ENCODE data around the gene PIP4K2C. TPM values are rescaled to one million over a fixed set of nuclear protein-coding genes. Genes with fewer than 3 reads are reported as not detected.
A peak's percentile ranks its signal among the peaks of the same experiment; 100 is the strongest.

PIP4K2C gene
- total RNA-seq, 1 experiment from 2014 or later, result 37.1 TPM

DNA sequence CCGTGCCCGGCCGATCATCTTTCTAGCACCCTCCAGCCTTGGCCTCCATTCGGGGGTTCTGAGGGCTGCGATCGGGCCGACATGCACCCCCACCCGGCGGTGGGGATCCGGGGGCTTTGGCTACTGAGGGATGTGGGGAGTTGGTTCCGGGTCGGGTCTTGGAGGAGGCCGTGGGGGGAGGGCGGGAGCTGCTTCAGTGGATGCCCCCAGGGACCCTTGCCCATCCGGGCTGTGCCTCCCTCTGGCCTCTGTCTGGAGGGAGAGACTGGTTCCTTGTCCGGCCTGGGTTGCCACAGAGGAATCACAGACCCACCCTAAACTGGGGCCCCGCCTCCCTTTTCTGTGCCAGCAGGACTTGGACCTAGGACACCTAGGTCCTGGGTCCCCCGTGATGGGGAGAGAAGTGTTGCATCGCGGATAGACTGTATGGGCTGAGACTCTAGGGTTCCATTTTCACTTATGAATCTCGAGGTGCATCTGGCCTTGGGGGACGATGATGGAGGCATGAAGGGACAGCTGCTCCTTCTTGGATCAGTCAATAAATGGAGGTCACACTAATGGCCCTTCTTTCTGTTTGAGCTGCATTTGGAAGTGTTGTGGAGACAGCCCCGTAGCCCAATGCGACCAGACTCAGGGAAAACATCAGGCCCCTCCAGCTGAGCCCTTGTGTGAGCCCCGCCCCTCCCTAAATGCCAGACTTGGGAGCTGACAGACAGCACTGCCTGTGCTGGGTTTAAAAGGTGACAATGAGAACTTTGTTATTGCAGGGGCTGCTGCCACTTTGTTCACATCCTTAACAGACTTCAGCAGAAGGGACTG lies 14.2 kb downstream of the PIP4K2C start:
- Histone ChIP-seq H3K79me2 (ENCODE audit: insufficient read depth, low read length) (no peaks in the 10 kb centered on the region), H3K4me1 (ENCODE audit: insufficient read depth, low read length) (peaks cover 3% of the 10 kb centered on the region), H2BK120ac (ENCODE audit: low read depth, low read length, poor library complexity, severe bottlenecking) (no peak overlapping the region), H2BK5ac (ENCODE audit: insufficient read length, low read length) (no peak overlapping the region), H3K79me1 (ENCODE audit: insufficient read depth, low read depth, low read length, poor library complexity, severe bottlenecking) (no peaks in the 10 kb centered on the region), H3K27me3 (ENCODE audit: insufficient read depth, low read length) (no peaks in the 10 kb centered on the region), H4K5ac (ENCODE audit: insufficient read length, low read depth, low read length) (no peak overlapping the region), H3K23me2 (ENCODE audit: insufficient read length, low read depth, low read length, poor library complexity, severe bottlenecking) (peaks cover 24% of the 10 kb centered on the region), H2BK15ac (ENCODE audit: low read depth, low read length) (no peak overlapping the region), H3K23ac (ENCODE audit: insufficient read length, low read depth, low read length) (no peak overlapping the region), H2BK20ac (ENCODE audit: low read depth, low read length, poor library complexity, severe bottlenecking) (no peak overlapping the region), H3K18ac (ENCODE audit: insufficient read length, low read depth, low read length) (peak overlapping the region; percentile 62), H4K8ac (replicated peaks; ENCODE audit: insufficient read length, low read depth, low read length) (no peak overlapping the region), H4K91ac (ENCODE audit: insufficient read length, low read depth, low read length) (no peak overlapping the region), H3K9me3 (ENCODE audit: control insufficient read depth, low read depth, low read length) (no peaks in the 10 kb centered on the region), H3K9ac (ENCODE audit: extremely low read depth, insufficient read length, low read length) (peak overlapping the region; percentile 51), H3K27ac (ENCODE audit: insufficient read length, low read depth, low read length) (no peak overlapping the region), H3K4me2 (ENCODE audit: insufficient read depth, insufficient read length, low read length) (peak overlapping the region; percentile 89), H3K4ac (ENCODE audit: low read depth, low read length) (no peak overlapping the region), H3T11ph (ENCODE audit: low read length) (no peak overlapping the region), H3K56ac (ENCODE audit: insufficient read length, low read depth, low read length) (no peak overlapping the region), H2AK5ac (ENCODE audit: insufficient read length, low read length) (no peak overlapping the region), H4K20me1 (ENCODE audit: control insufficient read depth, insufficient read depth, insufficient read length) (no peaks in the 10 kb centered on the region), H2BK12ac (ENCODE audit: insufficient read length, low read depth, low read length) (no peak overlapping the region), H2AFZ (ENCODE audit: low read length) (no peak overlapping the region), H3K14ac (ENCODE audit: insufficient read depth, low read length) (peak overlapping the region; percentile 60)
- TF ChIP-seq, protein P1, sequence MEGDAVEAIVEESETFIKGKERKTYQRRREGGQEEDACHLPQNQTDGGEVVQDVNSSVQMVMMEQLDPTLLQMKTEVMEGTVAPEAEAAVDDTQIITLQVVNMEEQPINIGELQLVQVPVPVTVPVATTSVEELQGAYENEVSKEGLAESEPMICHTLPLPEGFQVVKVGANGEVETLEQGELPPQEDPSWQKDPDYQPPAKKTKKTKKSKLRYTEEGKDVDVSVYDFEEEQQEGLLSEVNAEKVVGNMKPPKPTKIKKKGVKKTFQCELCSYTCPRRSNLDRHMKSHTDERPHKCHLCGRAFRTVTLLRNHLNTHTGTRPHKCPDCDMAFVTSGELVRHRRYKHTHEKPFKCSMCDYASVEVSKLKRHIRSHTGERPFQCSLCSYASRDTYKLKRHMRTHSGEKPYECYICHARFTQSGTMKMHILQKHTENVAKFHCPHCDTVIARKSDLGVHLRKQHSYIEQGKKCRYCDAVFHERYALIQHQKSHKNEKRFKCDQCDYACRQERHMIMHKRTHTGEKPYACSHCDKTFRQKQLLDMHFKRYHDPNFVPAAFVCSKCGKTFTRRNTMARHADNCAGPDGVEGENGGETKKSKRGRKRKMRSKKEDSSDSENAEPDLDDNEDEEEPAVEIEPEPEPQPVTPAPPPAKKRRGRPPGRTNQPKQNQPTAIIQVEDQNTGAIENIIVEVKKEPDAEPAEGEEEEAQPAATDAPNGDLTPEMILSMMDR (conservative IDR thresholded peaks at IDR 0.05), result no peak
- peaks cover 9 to 50% (median 29%) of the 10 kb centered on the region in 3 experiments for H3K36me3 Mint-ChIP-seq (ENCODE audit: insufficient read depth in 1 of 3, low read depth in 3 of 3)
- no peak for DNase-seq
- H3K4me3 Mint-ChIP-seq, result peak overlapping the region; percentile 90
- WGBS (ENCODE audit: extremely low coverage, insufficient read length, low lambda C conversion rate), result no CpG with 5 or more reads among the region's 25 CpGs
- H3K9me3 Mint-ChIP-seq, result no peaks in the 10 kb centered on the region; a peak in 1 of 5 replicates
- peak overlapping the region in 2 of 3 experiments; percentile 41 to 70; a peak in 3 of 7 replicates for H3K27ac Mint-ChIP-seq
- H3K4me1 Mint-ChIP-seq, result peaks cover 34 to 37% of the 10 kb centered on the region in 2 experiments
- H3K27me3 Mint-ChIP-seq (ENCODE audit: low read depth), result peaks cover 3% of the 10 kb centered on the region

Data from H9 (cell line).